NCI-H69 (cell line): ENCODE results near the gene SPON1.
"Not testable (repeated sequence)": the region's sequence is repeated elsewhere in the genome, so short reads cannot be mapped to it uniquely, and the experiment has no call there.

Experiments used
- DNase-seq: peaks from one replicate; lab custom pipeline; 2025; lab: John Stamatoyannopoulos, UW

SPON1 gene

GRCh38 chr11:13962562-13963168 lies at the start of gene SPON1:
Gene SPON1, plus strand, starts transcription at chr11:13962723. Its CDS starts 182 bp downstream, at chr11:13962905.
- DNase-seq: peak; percentile 83

GRCh38 chr11:13917264-13917663 lies 45.3 kb upstream of the SPON1 start:
- DNase-seq: no peak

GRCh38 chr11:13917904-13918303 lies 44.6 kb upstream of the SPON1 start:
- DNase-seq: no peak

GRCh38 chr11:13920756-13921155 lies 41.8 kb upstream of the SPON1 start:
- DNase-seq: no peak

GRCh38 chr11:13921545-13921944 lies 41.0 kb upstream of the SPON1 start:
- DNase-seq: no peak

GRCh38 chr11:13923182-13923581 lies 39.3 kb upstream of the SPON1 start:
- no peak for DNase-seq

- DNase-seq: no peak
Observed at GRCh38 chr11:13923716-13924650, 38.5 kb upstream of the SPON1 start.

GRCh38 chr11:13924801-13925327 lies 37.7 kb upstream of the SPON1 start:
- no peak for DNase-seq

- not testable (repeated sequence) for DNase-seq
Observed at GRCh38 chr11:13926366-13926765, 36.2 kb upstream of the SPON1 start.

- DNase-seq: no peak
Observed at GRCh38 chr11:13926981-13927380, 35.5 kb upstream of the SPON1 start.

GRCh38 chr11:13927481-13927880 lies 35.0 kb upstream of the SPON1 start:
- peak; percentile 45 for DNase-seq

GRCh38 chr11:13928566-13929251 lies 33.8 kb upstream of the SPON1 start:
- peak; percentile 75 for DNase-seq

GRCh38 chr11:13929395-13929891 lies 33.1 kb upstream of the SPON1 start:
- DNase-seq: peak; percentile 49

GRCh38 chr11:13931356-13931755 lies 31.2 kb upstream of the SPON1 start:
- no peak for DNase-seq

GRCh38 chr11:13937154-13937553 lies 25.4 kb upstream of the SPON1 start:
- not testable (repeated sequence) for DNase-seq

GRCh38 chr11:13938829-13939228 lies 23.7 kb upstream of the SPON1 start:
- DNase-seq: not testable (repeated sequence)

- no peak for DNase-seq
Observed at GRCh38 chr11:13939961-13940906, 22.3 kb upstream of the SPON1 start.

- no peak for DNase-seq
Observed at GRCh38 chr11:13940907-13941256, 21.6 kb upstream of the SPON1 start.

- no peak for DNase-seq
Observed at GRCh38 chr11:13941775-13942174, 20.7 kb upstream of the SPON1 start.

GRCh38 chr11:13942378-13942777 lies 20.1 kb upstream of the SPON1 start:
- DNase-seq: no peak

GRCh38 chr11:13942971-13943381 lies 19.5 kb upstream of the SPON1 start:
- DNase-seq: no peak
